HG02973 (cell line): Measurements from ENCODE around the gene CLNK.

ENCODE experiments used
- ATAC-seq: cut with Tn5 transposase; IDR thresholded peaks from one replicate; pipeline ENCODE4 v1.9.1; 2021; ENCODE audit warnings: moderate library complexity; ENCODE audit not compliant: unreplicated experiment

Gene CLNK

DNA sequence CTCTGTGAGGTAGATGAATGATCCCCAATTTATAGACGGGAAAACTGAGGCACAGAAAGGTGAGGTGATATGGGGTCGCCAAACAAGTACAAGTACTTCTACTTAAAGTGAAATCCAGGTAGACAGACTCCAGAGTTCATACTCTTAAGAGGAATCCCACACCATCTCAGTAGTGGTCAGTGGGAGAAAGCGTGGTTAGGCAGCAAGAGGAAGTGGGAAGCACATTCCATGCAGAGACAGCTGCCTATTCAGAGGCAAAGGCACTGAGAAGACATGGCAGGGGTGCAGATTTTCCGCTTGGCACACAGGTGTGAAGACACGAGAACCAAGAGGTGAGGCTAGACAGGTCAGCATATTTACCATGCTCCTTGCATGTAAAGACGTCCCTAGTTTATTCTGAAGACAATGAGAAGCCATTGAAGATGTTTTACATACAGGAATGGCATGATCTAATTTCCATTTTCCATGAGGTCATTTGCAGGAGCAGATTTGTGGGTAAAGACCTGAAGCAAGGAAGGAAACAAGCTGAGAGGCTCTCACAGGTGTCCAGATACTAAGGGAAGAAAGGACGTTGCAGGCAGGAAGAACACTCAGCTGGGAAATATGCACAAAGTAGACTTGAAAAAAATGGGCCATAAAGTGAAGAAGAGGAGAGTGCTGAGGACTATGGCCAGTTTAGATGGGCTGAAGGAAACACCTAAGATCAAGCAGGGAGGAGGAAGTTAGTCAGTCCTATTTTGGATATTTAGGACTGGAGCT is 17.3 kb upstream of the CLNK start:
- no peak for ATAC-seq

DNA sequence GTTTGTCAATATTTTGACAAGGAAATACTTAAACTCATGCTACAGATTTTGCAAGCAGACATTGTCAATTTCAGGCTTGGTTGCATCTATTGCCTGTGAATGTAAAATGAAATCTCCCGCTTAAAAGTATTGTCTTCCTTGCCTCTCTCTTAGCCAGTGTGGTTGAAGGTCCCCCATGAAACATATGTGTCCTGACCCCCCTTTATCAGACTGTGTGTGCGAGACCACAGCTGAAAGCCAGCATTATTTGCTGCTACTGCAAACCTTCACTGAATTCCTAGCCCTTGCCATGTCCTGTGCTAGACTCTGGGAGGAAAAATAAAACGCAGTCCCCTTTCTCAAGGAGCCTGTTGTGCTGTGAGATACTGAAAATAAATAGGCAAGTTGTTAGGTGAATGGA is 16.6 kb upstream of the CLNK start:
- ATAC-seq: no peak

DNA sequence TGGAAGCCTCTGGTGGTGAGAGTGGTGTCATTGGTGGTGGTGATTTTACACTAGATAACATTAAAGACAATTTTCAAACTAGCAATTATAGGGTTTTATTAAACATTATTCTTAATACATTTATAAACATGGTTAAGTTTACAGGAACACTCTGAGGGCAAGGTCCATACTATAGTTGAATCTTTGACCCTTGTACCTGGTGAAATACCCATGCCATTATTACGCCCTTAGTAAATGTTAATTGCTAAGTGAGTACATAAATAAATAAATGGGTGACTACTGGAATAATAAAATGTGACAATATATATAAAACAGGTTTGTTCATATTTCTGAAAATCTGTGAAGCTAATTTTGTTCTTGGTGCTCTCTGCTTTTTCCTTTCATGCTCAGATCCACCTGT is 13.6 kb upstream of the CLNK start:
- no peak for ATAC-seq

DNA sequence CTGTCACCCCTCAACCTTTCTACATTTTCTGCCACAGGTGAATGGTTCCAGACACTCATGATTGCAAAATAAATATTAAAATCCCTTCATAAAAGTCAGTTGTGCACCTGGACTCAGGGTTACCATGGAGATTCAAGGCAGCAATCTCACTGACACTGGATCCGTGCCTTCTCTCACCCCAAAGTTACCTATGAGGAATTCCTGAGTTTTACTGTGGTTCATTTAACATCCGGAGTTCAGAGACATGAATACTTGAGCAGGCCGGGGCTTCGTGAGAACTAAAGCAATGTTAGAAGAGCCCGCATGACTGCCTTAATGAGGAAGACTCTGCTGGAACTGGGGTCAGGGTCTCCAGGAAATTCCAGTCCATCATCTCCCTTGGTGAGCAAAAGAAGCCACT is 12.5 kb upstream of the CLNK start:
- no peak for ATAC-seq

DNA sequence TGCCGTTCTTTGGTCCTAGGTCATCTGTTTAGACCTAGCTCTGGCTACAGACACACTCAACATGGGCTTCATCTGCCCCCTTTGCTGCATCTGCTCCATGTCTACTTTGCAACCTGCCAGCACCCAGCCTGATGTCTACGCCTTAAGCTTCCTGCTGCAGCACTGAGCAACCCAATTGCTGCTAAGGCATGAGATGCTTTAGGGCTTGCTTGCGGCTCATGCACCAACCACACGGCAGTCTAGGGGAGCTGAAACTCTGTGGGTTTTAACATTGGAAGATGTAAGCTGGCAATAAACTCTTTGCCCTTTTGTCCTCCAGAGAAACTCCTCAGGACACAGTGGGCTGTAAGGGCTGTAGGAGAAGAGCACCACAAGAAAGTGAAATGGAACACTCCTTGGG is 11.7 kb upstream of the CLNK start:
- ATAC-seq: no peak

DNA sequence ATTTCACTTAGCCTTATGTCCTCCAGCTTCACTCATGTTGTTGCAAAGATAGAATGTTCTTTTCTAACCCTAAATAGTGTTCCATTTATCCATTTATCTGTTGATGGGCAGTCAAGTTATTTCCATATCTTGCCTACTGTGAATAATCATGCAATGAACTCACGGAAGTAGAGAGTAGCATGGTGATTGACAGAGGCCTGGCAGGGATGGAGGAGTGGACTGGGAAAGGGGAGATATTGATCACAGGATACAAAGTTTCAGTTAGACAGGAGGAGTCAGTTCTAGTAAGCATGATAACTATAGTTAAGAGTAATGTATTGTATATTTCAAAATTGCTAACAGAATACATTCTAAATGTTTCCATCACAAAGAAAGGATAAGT is 10.3 kb upstream of the CLNK start:
- ATAC-seq: no peak

DNA sequence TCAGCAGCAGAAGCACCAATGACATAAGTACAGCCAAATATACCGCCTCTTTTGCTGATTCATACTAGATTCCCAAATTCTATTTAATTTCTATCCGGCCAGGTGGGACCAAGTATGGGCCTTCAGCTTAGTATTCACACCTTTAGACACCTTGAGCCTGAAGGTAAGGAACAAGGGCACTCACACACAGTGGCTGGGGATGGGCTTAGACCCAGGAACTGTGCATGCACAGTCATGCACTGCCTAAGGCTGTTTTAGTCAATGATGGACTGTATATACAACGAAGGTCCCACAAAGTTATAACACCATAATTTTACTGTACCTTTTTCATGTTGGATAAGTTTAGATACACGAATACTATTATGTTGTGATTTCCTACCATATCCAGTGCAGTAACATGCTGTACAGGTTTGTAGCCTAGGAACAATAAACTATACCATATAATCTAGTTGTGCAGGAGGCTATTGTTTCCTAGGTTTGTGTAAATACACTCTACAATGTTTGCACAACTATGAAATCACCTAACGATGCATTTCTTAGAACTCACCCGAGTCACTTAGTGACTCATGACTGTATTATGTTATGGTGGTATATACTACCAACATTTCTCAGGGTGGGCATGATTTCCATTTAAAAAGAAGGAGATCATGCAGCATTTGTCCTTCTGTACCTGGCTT is 9.7 kb upstream of the CLNK start:
- no peak for ATAC-seq

DNA sequence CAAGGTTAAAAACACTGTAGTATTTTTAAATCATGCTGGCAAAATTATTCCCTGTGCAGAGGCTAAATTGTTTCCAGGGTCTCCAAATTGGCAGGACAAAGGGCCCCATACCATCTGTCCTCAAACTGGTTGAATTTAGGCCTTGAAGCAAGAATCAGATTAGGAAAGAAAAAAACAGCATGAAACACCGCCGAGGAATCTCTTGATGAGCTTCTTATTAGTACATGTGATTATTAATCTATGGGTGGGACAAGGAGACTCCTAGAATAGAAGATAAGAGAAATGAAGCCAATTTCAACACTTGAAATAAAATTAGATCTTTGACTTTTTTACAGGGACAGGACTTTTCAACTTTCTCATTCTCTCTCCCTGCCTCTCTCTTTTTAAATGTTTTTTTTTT is 7.1 kb upstream of the CLNK start:
- ATAC-seq: no peak

DNA sequence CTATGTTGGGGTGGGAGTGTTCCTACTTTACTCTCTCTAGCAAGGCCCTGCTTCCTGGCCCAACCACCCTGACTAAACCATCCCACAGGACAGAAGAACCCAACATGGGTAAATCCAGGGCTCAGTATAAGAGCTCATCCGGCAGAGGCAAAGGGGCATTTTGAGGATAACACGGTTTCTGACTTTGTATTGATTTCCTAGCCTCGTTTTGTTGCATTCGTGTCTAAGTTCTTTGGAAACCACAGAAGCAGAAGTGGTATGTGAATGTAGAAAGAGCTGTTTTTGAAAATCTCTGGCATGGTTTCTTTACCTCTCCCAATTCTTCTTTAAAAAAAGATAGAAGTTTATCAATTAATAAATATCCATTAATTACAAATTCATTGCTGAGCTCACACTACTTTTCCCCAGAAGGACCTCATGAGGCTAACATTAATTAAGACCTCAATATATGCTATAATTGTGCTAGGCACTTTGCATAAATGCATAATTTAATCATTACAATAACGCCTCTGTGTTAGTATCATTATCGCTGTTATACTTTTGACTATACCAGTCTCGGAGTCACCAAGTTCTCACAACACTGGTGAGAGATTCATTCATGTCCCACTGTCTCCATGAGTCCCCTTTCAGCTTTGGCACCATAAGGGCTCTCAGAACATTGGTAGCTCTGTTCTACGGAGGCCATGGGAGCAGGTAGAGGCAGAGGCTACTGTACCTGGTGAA is 5.8 kb upstream of the CLNK start:
- ATAC-seq: peak; percentile 43

DNA sequence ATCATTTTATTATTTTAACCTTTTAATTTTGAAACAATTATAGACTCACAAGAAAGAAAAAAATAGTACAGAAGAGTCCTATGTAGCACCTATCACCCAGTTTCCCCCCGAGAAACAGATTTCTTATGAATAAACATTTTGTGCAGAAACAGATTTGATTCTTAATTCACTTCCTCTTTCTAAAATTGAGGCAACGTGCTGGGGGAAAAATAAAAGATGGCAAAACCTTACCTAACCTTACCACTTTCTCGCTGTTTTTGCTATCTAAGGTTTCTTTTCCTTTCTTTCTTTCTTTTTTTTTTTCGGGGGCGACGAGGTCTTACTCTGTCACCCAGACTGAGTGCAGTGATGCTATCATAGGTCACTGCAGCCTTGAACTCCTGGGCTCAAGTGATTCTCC is 4.3 kb upstream of the CLNK start:
- ATAC-seq: no peak

DNA sequence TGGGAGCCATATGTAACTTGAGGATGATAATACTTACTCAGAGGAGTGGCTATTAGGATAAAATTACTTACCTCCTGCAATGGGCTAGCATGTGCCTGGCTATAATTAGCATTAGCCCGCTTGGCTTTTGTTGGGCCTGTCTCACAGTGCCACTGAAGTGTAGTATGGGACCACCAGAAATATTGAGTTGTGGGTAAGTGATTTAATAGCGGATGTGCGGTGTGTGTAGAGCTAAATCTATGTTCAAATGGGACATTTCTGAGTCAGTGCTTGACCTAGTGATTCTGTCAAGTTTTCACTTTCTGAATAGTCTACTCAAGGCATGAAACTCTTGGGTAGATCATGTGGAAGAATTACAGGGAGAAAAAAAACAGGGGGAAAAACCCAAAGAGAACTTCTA is 3.5 kb upstream of the CLNK start:
- no peak for ATAC-seq

DNA sequence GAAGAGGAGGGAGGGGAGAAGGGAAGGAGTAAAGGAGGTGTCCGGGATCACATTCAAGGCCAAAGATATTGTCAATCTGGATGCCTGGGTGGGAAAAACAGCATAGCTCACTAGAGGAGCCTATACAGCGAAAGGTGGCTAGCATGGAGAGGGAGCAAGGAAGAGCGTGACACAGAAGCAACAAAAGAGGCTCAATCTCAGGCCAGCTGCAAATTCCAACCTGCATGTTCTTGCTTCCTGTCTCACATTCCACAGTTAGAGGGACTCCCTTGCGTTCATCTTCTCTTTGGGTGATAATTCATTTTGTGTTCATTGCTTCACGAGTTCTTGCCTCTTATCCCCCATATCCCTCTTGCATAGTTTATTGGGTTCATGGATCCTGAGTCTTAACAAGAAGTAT is 3.0 kb upstream of the CLNK start:
- no peak for ATAC-seq

DNA sequence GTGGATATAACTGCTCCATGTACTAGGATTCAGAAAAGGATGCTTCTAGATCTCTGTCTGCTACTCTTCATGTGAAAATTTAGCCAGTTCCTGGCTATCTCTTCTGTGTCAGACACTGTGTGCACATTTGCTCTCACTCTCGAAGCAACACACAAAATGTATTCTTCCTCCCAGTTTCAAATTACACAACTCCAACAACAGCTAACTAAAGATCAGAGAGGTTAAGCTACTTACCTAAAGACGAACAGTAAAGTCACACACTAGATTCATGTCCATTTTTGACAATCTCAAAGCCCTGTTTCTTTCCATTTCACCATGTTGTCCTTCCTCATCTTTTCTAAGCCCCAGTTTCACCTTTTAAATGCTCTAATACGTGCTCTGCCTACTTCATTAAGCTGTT is 2.2 kb downstream of the CLNK start:
- ATAC-seq: no peak

DNA sequence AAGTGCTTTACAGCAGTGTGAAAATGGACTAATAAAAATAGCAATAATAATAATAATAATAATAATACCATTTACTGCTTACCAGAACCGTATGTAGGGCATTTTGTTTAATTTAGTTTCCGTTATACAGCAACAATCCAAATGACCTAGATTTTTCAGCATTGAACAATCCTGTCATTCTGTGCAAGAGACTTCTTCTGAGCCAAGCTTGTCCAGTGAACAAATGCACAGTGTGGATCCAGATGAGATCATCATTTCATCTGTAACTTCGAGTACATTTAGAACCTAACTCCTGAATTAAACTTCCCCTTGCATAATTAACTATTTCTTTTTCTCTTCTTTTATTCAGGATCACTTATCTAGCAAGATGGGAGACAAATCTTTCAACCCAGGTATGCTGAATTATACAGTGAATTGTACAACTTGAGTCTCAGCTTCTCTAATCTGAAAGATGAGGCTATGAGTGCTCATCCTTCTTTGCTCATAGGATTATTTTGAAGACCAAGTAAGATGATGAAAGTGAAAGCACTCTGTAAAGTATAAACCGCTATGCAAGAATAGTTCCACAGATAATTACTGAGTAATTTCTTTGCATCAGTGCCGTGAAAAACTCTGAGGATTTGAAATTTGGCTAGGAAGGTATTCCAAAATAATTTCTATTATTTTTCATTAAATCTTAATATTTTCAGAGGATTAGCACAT is 6.6 kb downstream of the CLNK start:
- ATAC-seq: no peak

DNA sequence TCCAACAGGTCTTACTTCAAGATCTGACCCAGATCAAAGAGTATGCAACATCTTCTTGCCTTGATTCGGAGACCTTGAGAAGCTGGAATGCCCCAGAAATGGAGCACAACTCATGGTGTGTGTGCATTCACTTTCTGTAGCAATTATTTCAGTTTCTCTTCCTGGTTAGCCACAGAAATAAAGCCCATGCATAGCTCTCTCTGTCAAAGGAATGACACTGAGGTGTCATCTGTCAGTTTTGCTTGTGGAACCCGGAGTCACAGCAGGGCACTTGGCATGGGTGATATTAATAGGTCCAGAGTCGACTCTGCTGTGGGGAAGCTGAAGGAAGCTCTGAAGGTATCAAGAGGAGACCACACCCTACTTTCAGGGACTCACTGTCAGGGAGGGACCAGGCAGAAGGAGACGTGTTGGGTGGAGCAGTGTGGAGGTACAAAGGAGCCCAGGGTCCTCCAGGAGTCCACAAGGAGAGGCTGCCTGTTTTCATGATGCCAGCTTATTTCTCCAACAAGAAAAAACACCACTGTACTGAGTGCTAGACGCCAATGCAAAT is 10.7 kb downstream of the CLNK start:
- ATAC-seq: peak; percentile 80

DNA sequence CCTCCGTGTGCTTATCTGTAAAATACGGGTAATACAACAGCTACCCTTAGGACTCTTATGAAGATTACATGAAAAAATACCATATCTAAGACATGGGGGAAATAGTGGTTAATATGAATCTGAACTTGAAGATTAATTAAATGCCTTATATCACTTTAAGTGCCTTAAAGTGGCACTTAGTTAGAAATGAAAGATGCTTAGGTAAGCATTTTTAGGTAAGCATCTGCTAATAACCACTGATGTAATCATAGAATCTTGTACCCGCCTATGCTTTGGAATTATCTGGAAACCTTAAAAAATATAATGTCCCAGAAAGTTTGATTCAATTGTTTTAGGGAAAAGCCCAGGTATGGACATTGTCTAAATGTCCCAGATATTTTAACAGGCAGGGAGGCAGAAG is 12.2 kb downstream of the CLNK start:
- ATAC-seq: no peak

DNA sequence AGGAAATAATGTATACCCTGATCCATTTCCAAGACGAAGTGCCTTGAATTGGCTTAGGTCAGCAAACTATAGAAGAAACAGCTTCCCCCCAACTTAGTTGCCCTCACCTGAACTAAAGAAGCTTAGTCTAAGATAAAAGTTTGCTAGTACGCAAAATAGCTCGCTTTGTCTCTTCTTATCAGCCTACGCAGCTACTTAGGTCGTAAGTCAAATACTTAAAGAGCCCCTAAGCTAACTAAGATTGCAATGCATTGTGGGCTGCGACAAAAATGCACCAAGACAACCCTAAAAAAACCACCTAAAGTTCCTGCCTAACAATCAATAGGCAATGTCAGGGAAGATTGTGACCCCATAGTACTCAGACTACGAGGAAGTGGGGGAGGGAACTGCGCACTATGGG is 12.8 kb downstream of the CLNK start:
- ATAC-seq: no peak

DNA sequence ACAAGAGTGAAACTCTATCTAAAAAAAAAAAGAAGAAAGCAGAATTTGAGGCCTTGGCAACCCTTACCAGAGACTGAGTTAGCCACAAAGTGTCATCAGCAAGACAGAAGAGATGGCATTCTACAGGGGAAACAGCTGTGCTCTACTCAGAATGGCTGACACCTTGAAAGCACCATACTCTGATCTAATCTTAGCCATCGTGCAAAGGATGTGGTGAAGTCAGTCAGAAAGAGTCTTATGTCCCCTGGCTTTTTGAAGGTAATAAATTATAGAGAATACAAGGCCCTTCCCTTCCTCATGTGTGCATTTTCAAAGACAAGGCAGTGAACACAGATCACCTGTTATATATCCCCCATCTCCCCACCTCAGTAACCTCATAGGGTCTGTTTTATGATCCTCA is 13.2 kb downstream of the CLNK start:
- ATAC-seq: peak; percentile 86

DNA sequence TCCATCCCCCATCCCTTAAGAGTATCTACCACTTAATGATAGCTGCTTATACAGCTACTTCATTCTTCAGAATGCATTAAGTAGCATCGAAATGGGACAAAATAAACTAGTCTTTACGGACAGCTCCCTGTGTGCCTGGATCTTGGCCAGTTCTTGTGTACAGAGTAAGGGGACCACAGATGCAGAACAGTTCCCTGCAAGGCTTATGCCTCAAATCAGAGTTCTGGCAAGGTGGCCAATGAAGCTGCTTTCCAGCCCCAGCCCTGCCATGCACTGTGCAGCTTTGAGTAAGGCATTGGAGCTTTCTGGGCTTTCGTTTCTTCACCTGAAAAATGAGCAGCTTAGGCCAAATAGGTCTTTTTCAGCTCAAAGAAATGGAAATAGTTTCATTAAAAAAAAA is 14.2 kb downstream of the CLNK start:
- ATAC-seq: no peak

DNA sequence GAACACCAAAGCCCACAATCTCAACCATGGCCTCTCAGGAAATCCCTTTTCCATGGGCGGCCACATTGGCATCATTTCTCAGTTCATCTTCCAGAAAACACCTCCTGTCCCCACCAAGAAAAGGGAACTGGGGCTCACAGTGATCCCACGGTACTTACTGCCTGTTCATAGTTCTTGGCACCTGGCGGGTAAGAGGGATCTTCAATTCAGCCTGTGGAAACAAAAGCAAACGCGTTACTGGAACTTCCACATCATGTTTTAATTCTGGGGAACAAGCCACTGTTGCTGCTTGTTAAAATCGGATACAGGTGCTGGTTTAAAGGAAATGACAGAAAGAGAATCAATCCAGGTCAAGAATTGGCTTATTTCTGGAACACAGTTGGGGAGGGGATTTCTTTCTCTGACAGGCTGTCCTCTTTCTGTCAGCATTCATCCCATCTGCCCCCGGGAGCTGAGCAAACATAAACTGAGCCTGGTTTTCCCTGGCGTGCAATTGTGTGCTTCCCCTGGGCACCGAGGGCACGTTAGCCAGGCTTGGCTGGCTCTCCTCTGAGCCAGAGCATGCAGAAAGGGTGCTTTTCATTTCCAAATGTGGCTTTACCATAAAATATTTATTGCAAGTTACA is 16.8 kb downstream of the CLNK start:
- ATAC-seq: no peak

DNA sequence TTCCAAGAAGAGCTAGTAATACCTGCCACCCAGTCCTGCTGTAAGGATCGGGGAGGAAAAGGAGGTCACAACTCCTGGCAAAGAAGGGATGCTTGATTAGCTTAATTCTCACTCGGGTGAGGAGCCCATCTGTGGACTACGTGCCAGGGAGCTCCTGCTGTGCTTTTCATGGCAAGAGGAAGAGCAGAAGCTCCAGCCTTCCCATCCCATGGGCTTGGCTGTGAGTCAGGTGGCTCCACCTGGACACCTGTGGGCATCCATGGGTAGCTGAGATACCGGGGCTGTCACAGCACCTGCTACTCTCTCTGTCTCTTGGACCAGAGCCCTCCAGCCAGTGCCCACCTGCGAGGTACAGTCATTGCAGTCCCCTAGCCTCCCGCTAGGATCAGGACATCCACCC is 18.0 kb downstream of the CLNK start:
- ATAC-seq: no peak
